Common myeloid progenitor, CD34-positive (primary cell): ENCODE data around the gene IBA57.
A peak's percentile ranks its signal among the peaks of the same experiment; 100 is the strongest.

Experiments used
- CTCF ChIA-PET: fragments of 350-600 bp; sonication (Branson Sonifier 250); formaldehyde crosslinking; loops from one replicate; lab custom pipeline; 2021; ENCODE audit warnings: antibody characterized with exemption; lab: Charles Lee
- POLR2A ChIA-PET: fragments of 350-600 bp; sonication (Branson Sonifier 250); formaldehyde crosslinking; loops from one replicate; lab custom pipeline; 2021; ENCODE audit warnings: antibody characterized with exemption; lab: Charles Lee
- DNase-seq, 3 donors: peaks; one replicate each; pipeline versions ENCODE4 v3.0.0 to v3.0.0-alpha.2; 2013
- H3K27ac ChIP-seq, 2 experiments: 1 replicate in 1 of 2; 2 replicates in 1 of 2; pipeline ENCODE4 v1.7.0; 2013; ENCODE audit warnings: inconsistent platforms in 2 of 2, low read length in 2 of 2, mild to moderate bottlenecking in 2 of 2, low read depth in 1 of 2, moderate library complexity in 1 of 2; ENCODE audit not compliant: severe bottlenecking in 2 of 2, insufficient read depth in 1 of 2, poor library complexity in 1 of 2
- H3K27me3 ChIP-seq, 5 experiments: replicated peaks in 2 of 5; 1 replicate in 3 of 5; 2 replicates in 2 of 5; pipeline versions ENCODE4 v1.6.1 to v1.7.0; 2013; ENCODE audit warnings: low read length in 4 of 5, mild to moderate bottlenecking in 2 of 5, moderate library complexity in 2 of 5, inconsistent platforms in 1 of 5; ENCODE audit not compliant: insufficient read depth in 5 of 5, control insufficient read depth in 4 of 5
- H3K36me3 ChIP-seq, 4 experiments: 1 replicate in 2 of 4; 2 replicates in 2 of 4; pipeline versions ENCODE4 v1.6.1 to v1.7.0; 2013; ENCODE audit warnings: low read length in 3 of 4, control low read depth in 1 of 4, mild to moderate bottlenecking in 1 of 4; ENCODE audit not compliant: control insufficient read depth in 4 of 4, insufficient read depth in 4 of 4
- H3K4me1 ChIP-seq, 4 experiments: 1 replicate in 3 of 4; 2 replicates in 1 of 4; pipeline versions ENCODE4 v1.6.1 to v1.7.1; 2013; ENCODE audit warnings: low read length in 3 of 4, mild to moderate bottlenecking in 3 of 4, control low read depth in 1 of 4, inconsistent platforms in 1 of 4, moderate library complexity in 1 of 4; ENCODE audit not compliant: control insufficient read depth in 4 of 4, insufficient read depth in 4 of 4; ENCODE audit errors: control extremely low read depth in 1 of 4
- H3K4me3 ChIP-seq, 7 experiments: 1 replicate in 4 of 7; 2 replicates in 3 of 7; pipeline versions ENCODE4 v1.5.1 to v1.7.0; 2013; ENCODE audit warnings: mild to moderate bottlenecking in 7 of 7, low read length in 6 of 7, moderate library complexity in 6 of 7, inconsistent platforms in 2 of 7, low read depth in 2 of 7, control low read depth in 1 of 7; ENCODE audit not compliant: insufficient read depth in 4 of 7, control insufficient read depth in 1 of 7; ENCODE audit errors: extremely low read depth in 1 of 7
- H3K9me3 ChIP-seq, 5 experiments: 1 replicate in 4 of 5; 2 replicates in 1 of 5; pipeline versions ENCODE4 v1.6.1 to v1.7.1; 2013; ENCODE audit warnings: low read length in 4 of 5, mild to moderate bottlenecking in 2 of 5, inconsistent platforms in 1 of 5, low read depth in 1 of 5, moderate library complexity in 1 of 5; ENCODE audit not compliant: control insufficient read depth in 4 of 5, insufficient read depth in 2 of 5; ENCODE audit errors: control extremely low read depth in 1 of 5
- WGBS: methylation state at CpG from one replicate; pipeline ENCODE4 v1.1.5; 2013; ENCODE audit not compliant: insufficient coverage; 5-methylcytosine and 5-hydroxymethylcytosine counted together

IBA57 gene

DNA sequence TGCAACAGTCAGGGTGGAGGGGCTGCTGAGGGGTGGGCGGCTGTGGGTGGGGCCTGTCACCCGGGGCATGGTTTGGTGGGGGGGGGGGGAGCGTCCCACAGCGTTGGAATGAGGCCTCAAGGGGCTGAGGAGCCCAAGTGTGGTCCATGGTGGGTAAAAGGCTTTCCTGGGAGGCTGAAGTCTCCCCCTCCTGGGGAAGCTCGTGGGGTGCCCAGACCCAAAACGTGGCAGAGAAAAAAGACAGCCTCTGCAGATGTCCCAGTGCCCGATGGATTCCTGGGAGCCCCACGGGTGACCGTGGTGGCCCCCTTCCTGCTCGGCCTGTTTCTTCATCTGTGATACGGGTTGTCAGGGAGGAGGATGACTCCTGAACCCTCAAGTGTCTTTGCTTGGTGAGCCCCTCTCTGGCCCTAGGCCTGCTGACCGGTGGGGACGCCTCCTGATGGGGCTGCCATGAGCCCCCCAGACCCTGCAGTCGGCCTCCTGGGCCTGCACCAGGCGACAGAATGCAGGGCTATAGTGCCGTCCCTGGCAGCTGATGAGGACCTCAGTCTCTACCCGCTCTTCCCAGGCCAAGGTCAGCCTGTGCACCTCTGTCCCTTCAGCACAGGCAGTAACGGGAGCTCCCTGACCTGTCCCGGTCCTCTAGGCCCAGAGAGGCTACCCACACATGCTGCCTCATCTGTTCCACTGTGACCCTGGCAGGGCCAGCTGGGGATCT lies 43.4 kb downstream of the IBA57 start:
- POLR2A ChIA-PET, result no interaction called here
- H3K4me1 ChIP-seq, result peaks cover 0 to 12% (median 10%) of the 10 kb centered on the region in 4 experiments
- no peaks in the 10 kb centered on the region for H3K9me3 ChIP-seq
- no peaks in the 10 kb centered on the region for H3K36me3 ChIP-seq
- no peak overlapping the region for H3K27ac ChIP-seq
- DNase-seq, result no peak
- H3K27me3 ChIP-seq, result peaks cover 0 to 31% (median 2%) of the 10 kb centered on the region in 5 experiments
- CTCF ChIA-PET, result interaction anchor here (0.7 to 1.2 kb wide), 3 partner anchors 10 to 71 kb away, joined by 3 to 5 read pairs (median 3); no protein-coding TSS in a partner anchor
- WGBS, result 82% methylated on average over 15 of the region's 19 CpGs
- no peak overlapping the region for H3K4me3 ChIP-seq

DNA sequence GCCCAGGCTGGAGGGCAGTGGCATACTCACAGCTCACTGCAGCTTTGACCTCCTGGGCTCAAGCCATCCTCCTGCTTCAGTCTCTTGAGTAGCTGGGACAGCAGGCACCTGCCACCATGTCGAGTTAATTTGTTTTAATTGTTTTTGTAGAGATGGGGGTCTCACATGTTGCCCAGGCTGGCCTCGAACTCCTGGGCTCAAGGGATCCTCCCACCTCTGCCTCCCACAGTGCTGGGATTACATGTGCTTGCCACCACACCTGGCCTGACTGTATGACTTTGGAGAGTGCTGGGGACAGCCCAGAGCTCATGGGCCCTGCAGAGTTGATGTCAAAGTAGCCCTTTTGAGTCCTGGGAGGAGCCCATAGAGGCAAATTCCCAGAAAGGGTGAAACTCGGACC lies 44.1 kb downstream of the IBA57 start:
- CTCF ChIA-PET, result interaction anchor here (0.7 to 1.2 kb wide), 3 partner anchors 11 to 72 kb away, joined by 3 to 5 read pairs (median 3); no protein-coding TSS in a partner anchor
- Histone ChIP-seq H3K4me1 (peaks cover 0 to 15% (median 13%) of the 10 kb centered on the region in 4 experiments), H3K36me3 (no peaks in the 10 kb centered on the region), H3K9me3 (no peaks in the 10 kb centered on the region), H3K27me3 (peaks cover 0 to 28% (median 2%) of the 10 kb centered on the region in 5 experiments), H3K4me3 (no peak overlapping the region), H3K27ac (no peak overlapping the region)
- WGBS, result 95% methylated on average over 3 of the region's 3 CpGs
- DNase-seq, result no peak
- POLR2A ChIA-PET, result no interaction called here

DNA sequence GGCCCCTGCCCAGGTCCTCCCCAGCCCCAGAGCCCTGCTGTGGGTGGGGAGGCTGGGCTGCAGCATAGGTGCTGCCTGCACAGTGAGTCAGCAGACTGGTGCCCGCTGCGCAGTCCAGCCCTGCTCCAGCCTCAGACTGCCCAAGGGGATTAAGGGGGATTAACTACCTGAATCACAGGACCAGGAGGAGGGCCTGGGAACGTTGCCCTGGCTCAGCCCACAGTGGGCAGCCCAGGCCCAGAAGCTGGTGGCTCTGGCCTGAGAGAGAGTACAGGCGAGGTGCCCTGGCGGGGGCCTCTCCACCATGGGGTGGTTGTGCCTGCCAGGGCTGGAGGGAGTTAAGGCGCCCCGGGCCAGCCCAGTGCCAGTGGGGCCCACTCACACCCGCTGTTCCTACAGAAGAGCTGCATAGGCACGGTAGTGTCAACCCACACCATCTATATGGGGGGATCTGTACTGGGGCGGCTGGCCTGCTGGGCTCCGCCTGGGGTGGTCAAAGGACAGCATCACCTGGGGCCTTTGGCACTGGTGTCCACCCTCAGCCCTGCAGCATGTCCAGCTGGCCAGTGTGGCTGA lies 44.6 kb downstream of the IBA57 start:
- Histone ChIP-seq H3K27ac (no peak overlapping the region), H3K9me3 (no peaks in the 10 kb centered on the region), H3K27me3 (peaks cover 0 to 27% (median 2%) of the 10 kb centered on the region in 5 experiments), H3K4me1 (peaks cover 0 to 15% (median 13%) of the 10 kb centered on the region in 4 experiments), H3K4me3 (no peak overlapping the region), H3K36me3 (peaks cover 0 to 2% (median under 1%) of the 10 kb centered on the region in 4 experiments)
- POLR2A ChIA-PET, result no interaction called here
- DNase-seq, result no peak
- 97% methylated on average over 5 of the region's 11 CpGs for WGBS
- CTCF ChIA-PET, result interaction anchor here (1.2 kb wide), 2 partner anchors 34 to 73 kb away, joined by 3 read pairs; no protein-coding TSS in a partner anchor

DNA sequence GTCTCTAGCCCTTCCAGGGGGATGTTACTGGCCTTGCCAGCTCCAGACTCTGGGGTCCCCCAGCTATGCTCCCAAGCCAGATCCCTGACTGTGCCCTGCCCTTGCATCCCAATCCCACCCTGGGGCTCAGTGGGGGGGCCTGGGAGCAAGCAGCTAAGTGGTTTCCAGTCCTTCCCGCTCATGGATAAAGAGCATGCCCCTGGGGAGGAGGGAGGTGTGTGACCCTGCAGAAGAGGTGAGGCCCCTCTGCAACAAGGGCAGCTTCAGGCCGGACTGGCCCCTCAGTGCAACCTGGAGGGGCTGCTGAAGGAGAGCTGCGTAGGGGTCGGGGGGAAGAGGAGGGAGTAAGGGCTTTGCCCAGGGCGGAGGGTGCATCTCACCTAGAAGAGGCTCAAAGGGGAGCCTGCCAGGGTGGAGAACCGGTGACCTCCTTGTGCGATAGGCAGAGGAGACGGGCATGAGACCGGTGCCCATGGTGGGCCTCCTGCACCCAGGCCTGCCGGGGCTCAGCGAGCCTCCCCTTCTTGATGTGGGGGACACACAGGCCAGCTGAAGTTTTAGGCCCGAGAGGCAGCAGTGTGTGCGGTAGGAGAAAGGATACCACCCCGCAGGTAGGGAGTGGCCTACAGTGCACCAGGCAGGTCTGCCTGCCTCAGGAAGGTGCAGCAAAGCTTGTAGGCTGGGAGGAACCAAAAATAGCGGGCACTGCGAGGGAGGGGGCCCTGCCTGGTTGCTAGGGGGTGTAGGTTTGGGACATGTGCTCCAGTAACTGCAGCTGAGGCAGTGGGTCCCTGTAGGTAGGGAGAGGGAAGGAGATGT lies 45.3 kb downstream of the IBA57 start:
- H3K4me1 ChIP-seq, result peaks cover 0 to 15% (median 12%) of the 10 kb centered on the region in 4 experiments
- no peak for DNase-seq
- ChIA-PET POLR2A (no interaction called here), CTCF (interaction anchor here (1.2 to 1.3 kb wide), 2 partner anchors 34 to 80 kb away, joined by 3 read pairs; no protein-coding TSS in a partner anchor)
- no peak overlapping the region for H3K4me3 ChIP-seq
- H3K36me3 ChIP-seq, result peaks cover 0 to 9% (median under 1%) of the 10 kb centered on the region in 4 experiments
- WGBS, result 92% methylated on average over 12 of the region's 16 CpGs
- H3K9me3 ChIP-seq, result no peaks in the 10 kb centered on the region
- H3K27ac ChIP-seq, result no peak overlapping the region
- peaks cover 0 to 20% (median 2%) of the 10 kb centered on the region in 5 experiments for H3K27me3 ChIP-seq

DNA sequence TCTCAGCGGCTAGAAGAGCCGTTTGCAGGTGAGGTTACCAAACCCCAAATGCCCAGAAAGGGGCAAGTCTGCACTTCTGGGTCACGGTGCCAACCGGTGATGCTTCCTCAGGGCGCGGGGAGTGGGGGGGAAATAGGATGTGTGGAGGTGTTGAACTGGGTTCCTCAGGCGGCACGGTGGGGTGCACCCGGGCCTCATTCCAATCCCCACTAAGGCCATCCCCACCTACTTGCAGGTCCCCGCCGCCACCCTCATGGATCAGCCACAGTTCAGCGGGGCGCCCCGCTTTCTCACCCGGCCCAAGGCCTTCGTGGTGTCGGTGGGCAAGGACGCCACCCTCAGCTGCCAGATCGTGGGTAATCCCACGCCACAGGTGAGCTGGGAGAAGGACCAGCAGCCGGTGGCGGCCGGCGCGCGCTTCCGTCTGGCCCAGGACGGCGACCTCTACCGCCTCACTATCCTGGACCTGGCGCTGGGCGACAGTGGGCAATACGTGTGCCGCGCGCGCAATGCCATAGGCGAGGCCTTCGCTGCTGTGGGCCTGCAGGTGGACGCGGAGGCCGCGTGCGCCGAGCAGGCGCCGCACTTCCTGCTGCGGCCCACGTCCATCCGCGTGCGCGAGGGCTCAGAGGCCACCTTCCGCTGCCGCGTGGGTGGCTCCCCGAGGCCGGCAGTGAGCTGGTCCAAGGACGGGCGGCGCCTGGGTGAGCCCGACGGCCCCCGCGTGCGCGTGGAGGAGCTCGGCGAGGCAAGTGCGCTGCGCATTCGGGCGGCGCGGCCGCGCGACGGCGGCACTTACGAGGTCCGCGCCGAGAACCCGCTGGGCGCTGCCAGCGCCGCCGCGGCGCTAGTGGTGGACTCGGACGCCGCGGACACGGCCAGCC lies 46.2 kb downstream of the IBA57 start:
- WGBS, result 91% methylated on average over 68 of the region's 96 CpGs
- Histone ChIP-seq H3K4me3 (no peak overlapping the region), H3K27me3 (peaks cover 0 to 12% (median 2%) of the 10 kb centered on the region in 5 experiments), H3K27ac (no peak overlapping the region), H3K36me3 (peaks cover 0 to 18% (median 2%) of the 10 kb centered on the region in 4 experiments), H3K9me3 (no peaks in the 10 kb centered on the region), H3K4me1 (peaks cover 0 to 15% (median 12%) of the 10 kb centered on the region in 4 experiments)
- ChIA-PET POLR2A (no interaction called here), CTCF (interaction anchor here (1.3 kb wide), 1 partner anchor 81 kb away, joined by 3 read pairs; no protein-coding TSS in a partner anchor)
- no peak for DNase-seq

DNA sequence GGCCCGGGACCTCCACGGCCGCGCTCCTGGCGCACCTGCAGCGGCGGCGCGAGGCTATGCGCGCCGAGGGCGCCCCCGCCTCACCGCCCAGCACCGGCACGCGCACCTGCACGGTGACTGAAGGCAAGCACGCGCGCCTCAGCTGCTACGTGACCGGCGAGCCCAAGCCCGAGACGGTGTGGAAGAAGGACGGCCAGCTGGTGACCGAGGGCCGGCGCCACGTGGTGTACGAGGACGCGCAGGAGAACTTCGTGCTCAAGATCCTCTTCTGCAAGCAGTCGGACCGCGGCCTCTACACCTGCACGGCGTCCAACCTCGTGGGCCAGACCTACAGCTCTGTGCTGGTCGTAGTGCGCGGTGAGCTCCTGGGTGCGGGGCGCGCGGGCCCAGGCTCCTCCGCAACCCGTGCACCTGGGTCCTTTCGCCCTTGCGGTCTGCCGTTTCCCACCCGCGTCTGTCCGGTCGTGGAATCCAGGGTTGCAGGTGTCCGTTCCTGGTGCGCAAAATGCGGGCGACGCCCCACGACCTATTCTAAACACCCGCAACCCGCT lies 46.9 kb downstream of the IBA57 start:
- no peaks in the 10 kb centered on the region for H3K9me3 ChIP-seq
- peaks cover 0 to 15% (median 12%) of the 10 kb centered on the region in 4 experiments for H3K4me1 ChIP-seq
- peaks cover 0 to 5% (median 2%) of the 10 kb centered on the region in 5 experiments for H3K27me3 ChIP-seq
- no peak for DNase-seq
- CTCF ChIA-PET, result interaction anchor here (1.3 kb wide), 1 partner anchor 82 kb away, joined by 3 read pairs; no protein-coding TSS in a partner anchor
- peak overlapping the region in 4 of 7 experiments; percentile 34 to 73 (median 61) for H3K4me3 ChIP-seq
- 69% methylated on average over 55 of the region's 66 CpGs for WGBS
- no peak overlapping the region for H3K27ac ChIP-seq
- H3K36me3 ChIP-seq, result peaks cover 0 to 24% (median 6%) of the 10 kb centered on the region in 4 experiments
- POLR2A ChIA-PET, result no interaction called here
